Measurements from ENCODE around the gene ARFRP1.
A peak's percentile ranks its signal among the peaks of the same experiment; 100 is the strongest.
"Not testable (repeated sequence)": the region's sequence is repeated elsewhere in the genome, so short reads cannot be mapped to it uniquely, and the experiment has no call there.

The ARFRP1 gene

GRCh38 chr20:63653041-63653973, 54.5 kb downstream of the ARFRP1 start, which contains the start of gene STMN3:
STMN3 (minus strand) TSS chr20:63653424; CDS start chr20:63653345, 79 bp downstream.
- peak; percentile 52 to 64 for DNase-seq

GRCh38 chr20:63652192-63652980, 55.4 kb downstream of the ARFRP1 start:
- no peak for DNase-seq

GRCh38 chr20:63651942-63652191, 55.9 kb downstream of the ARFRP1 start:
- no peak for DNase-seq

- not testable (repeated sequence) for DNase-seq
Measured at GRCh38 chr20:63650486-63650885, 57.3 kb downstream of the ARFRP1 start.

- no peak for DNase-seq
Measured at GRCh38 chr20:63648895-63649589, 58.7 kb downstream of the ARFRP1 start.
